Stimulated activated effector memory CD8-positive, alpha-beta T cell treated with anti-CD3 and anti-CD28 coated beads, Interleukin-12 subunit alpha, Interleukin-12 subunit beta, amount 100 ng/mL, for 72 hours (primary cell): ENCODE results near the gene MLXIP.

ENCODE experiments used
- ATAC-seq: fragments of 150-1000 bp; cut with Tn5 transposase; 2 replicates; pipeline ENCODE4 v1.10.0; 2021
- DNase-seq, 2 donors: peaks; one replicate each; pipeline ENCODE4 v3.0.0; 2021 to 2022; ENCODE audit warnings: low spot score in 2 of 2
- H3K27ac Mint-ChIP-seq: one replicate; pipeline ENCODE4 v1.8.0; 2022; ENCODE audit warnings: mild to moderate bottlenecking, mixed read lengths
- H3K36me3 Mint-ChIP-seq: one replicate; pipeline ENCODE4 v1.8.0; 2022; ENCODE audit warnings: mild to moderate bottlenecking, mixed read lengths
- H3K4me1 Mint-ChIP-seq: one replicate; pipeline ENCODE4 v1.8.0; 2022; ENCODE audit warnings: mixed read lengths
- H3K4me3 Mint-ChIP-seq: one replicate; pipeline ENCODE4 v1.8.0; 2022; ENCODE audit warnings: mild to moderate bottlenecking, mixed read lengths
- H3K9me3 Mint-ChIP-seq: one replicate; pipeline ENCODE4 v1.8.0; 2022; ENCODE audit warnings: mixed read lengths

The MLXIP gene

GRCh38 chr12:122062832-122063693 is 15.5 kb upstream of the MLXIP start:
- Mint-ChIP-seq H3K36me3 (no peaks in the 10 kb centered on the region), H3K4me3 (no peak overlapping the region), H3K4me1 (peaks cover 5% of the 10 kb centered on the region), H3K27ac (no peak overlapping the region), H3K9me3 (no peaks in the 10 kb centered on the region)
- no peak for DNase-seq
- no peak for ATAC-seq

- H3K4me1 Mint-ChIP-seq = peaks cover 8% of the 10 kb centered on the region
Observed at GRCh38 chr12:122063694-122064024, 14.9 kb upstream of the MLXIP start.

GRCh38 chr12:122064025-122064777 is 14.4 kb upstream of the MLXIP start:
- DNase-seq (no peak), ATAC-seq (peak; percentile 76)
- H3K36me3 Mint-ChIP-seq = no peaks in the 10 kb centered on the region
- H3K4me1 Mint-ChIP-seq = peaks cover 8% of the 10 kb centered on the region
- H3K27ac Mint-ChIP-seq = no peak overlapping the region
- H3K9me3 Mint-ChIP-seq = no peaks in the 10 kb centered on the region
- no peak overlapping the region for H3K4me3 Mint-ChIP-seq

More at GRCh38 chr12:122063694-122064024, 14.9 kb upstream of the MLXIP start:
- Mint-ChIP-seq H3K4me3 (no peak overlapping the region), H3K9me3 (no peaks in the 10 kb centered on the region), H3K36me3 (no peaks in the 10 kb centered on the region), H3K27ac (no peak overlapping the region)
- ATAC-seq (no peak), DNase-seq (no peak)

- Mint-ChIP-seq H3K27ac (no peak overlapping the region), H3K36me3 (no peaks in the 10 kb centered on the region)
- no peak for DNase-seq
Observed at GRCh38 chr12:122064780-122065588, 13.6 kb upstream of the MLXIP start.

GRCh38 chr12:122067548-122067947 is 11.0 kb upstream of the MLXIP start:
- Mint-ChIP-seq H3K9me3 (no peaks in the 10 kb centered on the region), H3K4me1 (peaks cover 8% of the 10 kb centered on the region), H3K27ac (peak overlapping the region; percentile 67), H3K36me3 (no peaks in the 10 kb centered on the region), H3K4me3 (peak overlapping the region; percentile 46)
- no peak for ATAC-seq
- no peak for DNase-seq

More at GRCh38 chr12:122064780-122065588, 13.6 kb upstream of the MLXIP start:
- no peaks in the 10 kb centered on the region for H3K9me3 Mint-ChIP-seq
- ATAC-seq = no peak
- peaks cover 8% of the 10 kb centered on the region for H3K4me1 Mint-ChIP-seq
- H3K4me3 Mint-ChIP-seq = no peak overlapping the region

- ATAC-seq = peak; percentile 75
- Mint-ChIP-seq H3K27ac (peak overlapping the region; percentile 67), H3K9me3 (no peaks in the 10 kb centered on the region), H3K4me3 (peak overlapping the region; percentile 46), H3K36me3 (no peaks in the 10 kb centered on the region), H3K4me1 (peaks cover 8% of the 10 kb centered on the region)
- DNase-seq = peak in 1 of 2 donors; percentile 16
Observed at GRCh38 chr12:122067966-122068365, 10.6 kb upstream of the MLXIP start.

- ATAC-seq = no peak
- Mint-ChIP-seq H3K9me3 (no peaks in the 10 kb centered on the region), H3K4me1 (peaks cover 16% of the 10 kb centered on the region), H3K36me3 (no peaks in the 10 kb centered on the region), H3K4me3 (no peak overlapping the region), H3K27ac (no peak overlapping the region)
- no peak for DNase-seq
Observed at GRCh38 chr12:122072031-122072970, 6.3 kb upstream of the MLXIP start.

GRCh38 chr12:122073815-122074214 is 4.7 kb upstream of the MLXIP start:
- Mint-ChIP-seq H3K9me3 (no peaks in the 10 kb centered on the region), H3K4me1 (peaks cover 8% of the 10 kb centered on the region), H3K4me3 (no peak overlapping the region), H3K36me3 (peaks cover under 1% of the 10 kb centered on the region), H3K27ac (no peak overlapping the region)
- DNase-seq (no peak), ATAC-seq (no peak)

GRCh38 chr12:122076743-122077495 is 1.6 kb upstream of the MLXIP start:
- H3K4me3 Mint-ChIP-seq = peak overlapping the region; percentile 5
- DNase-seq (no peak), ATAC-seq (no peak)
- H3K9me3 Mint-ChIP-seq = no peaks in the 10 kb centered on the region
- peaks cover 34% of the 10 kb centered on the region for H3K4me1 Mint-ChIP-seq
- H3K36me3 Mint-ChIP-seq = peaks cover 18% of the 10 kb centered on the region
- H3K27ac Mint-ChIP-seq = peak overlapping the region; percentile 61

- ATAC-seq (peak; percentile 48), DNase-seq (peak in 1 of 2 donors; percentile 71)
- no peaks in the 10 kb centered on the region for H3K9me3 Mint-ChIP-seq
- H3K4me1 Mint-ChIP-seq = peaks cover 56% of the 10 kb centered on the region
- H3K4me3 Mint-ChIP-seq = peak overlapping the region; percentile 87
- H3K36me3 Mint-ChIP-seq = peaks cover 30% of the 10 kb centered on the region
- H3K27ac Mint-ChIP-seq = peak overlapping the region; percentile 81
Observed at GRCh38 chr12:122079033-122079531, 526 bp downstream of the MLXIP start.

- H3K4me3 Mint-ChIP-seq = peak overlapping the region; percentile 87
- no peaks in the 10 kb centered on the region for H3K9me3 Mint-ChIP-seq
- DNase-seq (no peak), ATAC-seq (no peak)
- peaks cover 58% of the 10 kb centered on the region for H3K4me1 Mint-ChIP-seq
- H3K36me3 Mint-ChIP-seq = peaks cover 35% of the 10 kb centered on the region
- peak overlapping the region; percentile 81 for H3K27ac Mint-ChIP-seq
Observed at GRCh38 chr12:122079532-122080081, 1.1 kb downstream of the MLXIP start.

GRCh38 chr12:122080149-122081082 is 1.9 kb downstream of the MLXIP start:
- no peaks in the 10 kb centered on the region for H3K9me3 Mint-ChIP-seq
- DNase-seq = no peak
- H3K4me3 Mint-ChIP-seq = peak overlapping the region; percentile 87
- peaks cover 41% of the 10 kb centered on the region for H3K36me3 Mint-ChIP-seq
- H3K4me1 Mint-ChIP-seq = peaks cover 59% of the 10 kb centered on the region
- no peak for ATAC-seq
- H3K27ac Mint-ChIP-seq = peak overlapping the region; percentile 81
